ENCODE measurements around the gene AKNAD1.
"Not testable (repeated sequence)": the region's sequence is repeated elsewhere in the genome, so short reads cannot be mapped to it uniquely, and the experiment has no call there.

AKNAD1 gene

GRCh38 chr1:108856994-108857393 lies at the start of gene AKNAD1:
TSS of gene AKNAD1 (minus strand) at chr1:108857094. CDS start at chr1:108852664, 4,430 bp downstream.
- DNase-seq (ENCODE audit: low read depth): no peak

- no peak for DNase-seq (ENCODE audit: low read depth)
These were observed 44.2 kb upstream of the AKNAD1 start for GRCh38 chr1:108901106-108901505.

- DNase-seq (ENCODE audit: low read depth): no peak
These were observed 41.2 kb upstream of the AKNAD1 start for GRCh38 chr1:108897865-108898720.

- no peak for DNase-seq (ENCODE audit: low read depth)
These were observed 39.6 kb upstream of the AKNAD1 start for GRCh38 chr1:108896146-108897145.

- no peak for DNase-seq (ENCODE audit: low read depth)
These were observed 36.2 kb upstream of the AKNAD1 start for GRCh38 chr1:108893141-108893530.

GRCh38 chr1:108892356-108893140 lies 35.7 kb upstream of the AKNAD1 start:
- DNase-seq (ENCODE audit: low read depth): no peak

GRCh38 chr1:108889706-108890384 lies 33.0 kb upstream of the AKNAD1 start:
- no peak for DNase-seq (ENCODE audit: low read depth)

GRCh38 chr1:108889006-108889645 lies 32.2 kb upstream of the AKNAD1 start:
- not testable (repeated sequence) for DNase-seq (ENCODE audit: low read depth)

DNA sequence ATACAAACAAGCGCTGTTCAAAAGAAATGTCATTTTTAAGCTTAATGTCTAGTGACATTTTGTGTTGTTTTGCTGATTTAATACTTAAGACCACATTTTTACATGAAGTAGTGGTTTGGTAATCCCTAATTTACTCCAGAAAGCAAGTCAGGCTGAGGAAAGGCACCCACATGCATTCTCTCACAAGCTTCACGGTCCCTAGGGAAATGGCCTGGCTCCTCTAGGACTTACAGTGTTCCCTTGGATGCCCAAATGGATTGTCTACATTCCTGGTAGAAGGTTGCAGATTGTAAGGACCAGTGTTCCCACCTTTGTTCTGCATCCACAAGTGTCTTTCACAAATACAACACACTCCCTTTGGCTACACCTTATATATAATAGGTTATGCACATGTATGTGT lies 29.4 kb upstream of the AKNAD1 start:
- DNase-seq (ENCODE audit: low read depth): no peak

DNA sequence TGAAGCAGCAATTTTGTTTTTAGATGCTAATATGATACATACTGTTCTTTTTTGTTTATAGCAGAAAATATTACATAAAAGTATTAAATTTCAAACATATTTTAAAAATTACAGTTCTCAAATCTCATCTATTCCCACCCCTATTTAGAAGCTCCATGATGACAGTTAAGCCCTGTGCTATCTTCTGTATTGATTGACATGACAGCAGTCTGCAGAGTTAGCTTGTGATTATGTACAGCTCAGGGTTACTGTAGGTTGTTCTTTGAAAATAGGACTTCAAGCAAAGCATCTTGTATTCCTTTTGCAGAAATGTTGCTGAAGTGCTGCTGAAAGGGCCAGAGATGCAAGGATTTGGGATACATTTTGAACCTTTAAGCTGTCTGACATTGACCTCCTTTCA lies 28.1 kb upstream of the AKNAD1 start:
- DNase-seq (ENCODE audit: low read depth): no peak

DNA sequence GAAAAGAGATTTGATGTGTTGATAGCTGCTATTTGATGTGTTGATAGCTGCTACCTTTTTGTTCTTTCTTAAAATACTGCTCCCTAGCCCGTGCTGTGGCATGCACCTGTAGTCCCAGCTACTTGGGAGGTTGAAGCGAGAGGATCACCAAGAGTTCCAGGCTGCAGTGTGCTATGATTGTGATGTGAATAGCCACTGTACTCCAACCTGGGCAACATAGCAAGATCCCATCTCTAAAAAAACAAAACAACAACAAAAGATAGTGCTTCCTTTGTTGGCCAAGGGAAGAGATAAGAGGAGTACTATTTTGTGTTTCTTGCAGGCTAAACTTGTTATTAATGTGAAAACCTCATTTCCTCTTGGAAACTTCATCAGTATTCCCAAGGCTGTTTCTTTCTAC lies 25.9 kb upstream of the AKNAD1 start:
- DNase-seq (ENCODE audit: low read depth): no peak

DNA sequence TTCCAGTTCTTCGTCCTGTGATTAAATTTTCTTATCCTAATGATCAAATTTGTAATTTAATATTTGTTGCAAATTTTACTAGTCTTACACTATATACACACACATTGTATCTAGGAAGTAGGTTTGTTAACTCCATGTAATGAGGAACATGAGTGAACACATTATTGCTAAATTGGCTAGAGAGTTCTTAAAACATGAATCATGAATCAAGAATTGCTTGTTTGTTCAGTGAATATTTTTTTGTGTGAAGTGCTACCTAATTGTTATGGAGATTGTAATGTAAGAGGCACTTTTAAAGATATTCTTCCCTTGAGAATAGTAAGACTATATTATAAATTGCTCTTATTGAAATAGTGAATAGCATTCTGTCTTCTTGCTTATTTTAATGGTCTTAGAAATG lies 24.5 kb upstream of the AKNAD1 start:
- no peak for DNase-seq (ENCODE audit: low read depth)

GRCh38 chr1:108880850-108881249 lies 24.0 kb upstream of the AKNAD1 start:
- no peak for DNase-seq (ENCODE audit: low read depth)

DNA sequence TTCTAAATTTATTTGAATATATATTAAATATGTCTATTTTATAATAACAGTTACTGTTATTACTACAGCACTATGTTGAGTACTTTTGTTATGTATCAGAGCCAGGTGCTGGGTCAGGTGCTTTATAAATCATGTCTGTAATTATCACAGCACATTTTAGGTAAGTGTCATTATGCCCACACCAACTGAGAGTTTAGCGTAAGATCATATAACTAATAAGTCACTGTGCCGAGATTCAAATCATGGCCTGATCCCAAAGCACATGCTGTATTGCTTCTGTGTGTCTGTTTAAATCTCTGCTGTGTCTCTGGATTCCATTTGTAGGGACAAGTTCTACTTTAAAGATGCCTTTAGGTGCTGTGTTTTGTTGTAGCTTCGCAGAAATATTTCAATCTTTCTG lies 21.8 kb upstream of the AKNAD1 start:
- no peak for DNase-seq (ENCODE audit: low read depth)

GRCh38 chr1:108878160-108878469 lies 21.2 kb upstream of the AKNAD1 start:
- DNase-seq (ENCODE audit: low read depth): no peak

GRCh38 chr1:108877348-108878159 lies 20.7 kb upstream of the AKNAD1 start:
- DNase-seq (ENCODE audit: low read depth): no peak

DNA sequence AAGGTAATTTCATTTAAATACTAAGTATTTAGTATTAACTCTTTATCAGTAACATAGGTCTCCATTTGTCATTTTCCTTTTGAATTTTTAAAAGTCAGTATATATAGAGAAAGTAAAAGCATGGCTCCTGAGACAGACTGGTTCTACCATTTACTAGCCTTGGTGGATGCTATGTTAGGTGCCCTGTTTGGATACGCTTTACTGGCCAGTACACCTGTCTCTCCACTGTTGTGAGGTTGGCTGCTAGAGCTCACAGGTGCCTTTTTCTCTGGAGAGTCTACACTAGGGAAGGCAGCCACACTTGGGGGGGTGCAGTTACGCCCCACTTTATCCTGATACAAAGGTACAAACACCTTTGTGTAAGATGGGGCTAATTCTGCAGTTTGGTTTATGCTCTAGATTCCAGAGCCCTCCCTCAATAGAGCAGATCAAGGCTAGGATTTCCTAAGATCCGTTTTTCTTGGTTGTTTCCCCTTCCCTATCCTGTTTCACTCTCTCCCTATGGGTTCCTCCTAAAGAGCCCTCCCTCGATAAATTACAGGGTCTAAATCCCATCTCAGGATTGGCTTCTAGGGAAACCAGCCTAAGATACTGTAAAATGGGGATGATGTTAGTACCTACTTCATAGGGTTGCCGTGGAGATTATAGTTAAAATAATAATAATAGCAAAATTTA lies 14.3 kb upstream of the AKNAD1 start:
- no peak for DNase-seq (ENCODE audit: low read depth)

DNA sequence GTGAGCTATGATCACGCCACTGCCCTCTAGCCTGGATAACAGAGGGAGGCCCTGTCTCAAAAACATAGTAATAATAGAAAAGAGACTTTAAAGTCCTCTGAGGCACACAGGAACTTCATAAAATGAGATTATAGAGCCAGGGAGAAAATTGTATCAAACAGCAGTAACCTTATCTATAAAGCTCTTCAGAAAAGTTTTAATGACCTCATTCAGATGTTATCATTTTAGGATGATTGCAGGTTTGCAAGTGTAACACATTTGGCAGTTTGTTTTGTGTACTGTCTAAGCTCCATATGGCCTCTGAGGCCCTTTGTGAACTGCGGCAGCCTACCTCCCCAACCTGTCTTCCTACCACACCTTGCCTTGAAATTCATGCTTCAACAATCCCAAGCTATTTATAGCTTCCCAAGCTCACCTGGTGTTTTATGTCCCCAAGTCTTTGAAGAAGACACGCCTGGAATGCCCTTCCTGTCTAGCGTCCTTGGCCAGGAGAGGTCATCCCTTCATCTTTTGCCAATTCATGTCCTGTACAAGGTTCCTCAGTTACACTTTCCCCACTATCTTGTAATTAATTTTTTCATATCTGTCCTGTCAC lies 8.5 kb upstream of the AKNAD1 start:
- no peak for DNase-seq (ENCODE audit: low read depth)

- DNase-seq (ENCODE audit: low read depth): no peak
These were observed 7.1 kb upstream of the AKNAD1 start for GRCh38 chr1:108863984-108864383.
